ENCODE results near the gene IGFBP5.
A peak's percentile ranks its signal among the peaks of the same experiment; 100 is the strongest.

Gene IGFBP5

DNA sequence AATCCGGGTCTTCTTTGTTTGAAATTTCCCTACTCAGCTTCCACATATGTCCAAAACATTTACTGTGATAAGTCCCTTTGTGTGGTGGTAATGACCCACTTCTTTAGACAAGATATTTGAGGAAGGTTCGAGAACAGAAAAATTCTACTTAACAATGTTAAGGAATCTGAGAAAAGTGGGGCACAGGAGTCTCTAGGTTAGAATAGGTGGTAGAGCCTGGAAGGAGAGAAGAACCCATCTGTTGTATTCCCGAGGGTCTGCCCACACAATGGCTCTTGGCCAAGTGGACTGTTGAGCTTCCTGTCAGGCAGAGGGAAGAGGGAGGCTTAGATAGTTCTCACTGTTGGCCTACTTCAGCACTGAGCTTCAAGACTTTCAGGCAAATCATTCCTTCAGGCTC is 57.9 kb downstream of the IGFBP5 start:
- DNase-seq (ENCODE audit: low read depth), result no peak

- DNase-seq (ENCODE audit: low read depth), result peak; percentile 77
Observed at GRCh38 chr2:216636551-216637450, 58.5 kb downstream of the IGFBP5 start.

GRCh38 chr2:216635701-216636550 is 59.4 kb downstream of the IGFBP5 start:
- no peak for DNase-seq (ENCODE audit: low read depth)

- DNase-seq (ENCODE audit: low read depth), result no peak
Observed at GRCh38 chr2:216635171-216635570, 60.2 kb downstream of the IGFBP5 start.

DNA sequence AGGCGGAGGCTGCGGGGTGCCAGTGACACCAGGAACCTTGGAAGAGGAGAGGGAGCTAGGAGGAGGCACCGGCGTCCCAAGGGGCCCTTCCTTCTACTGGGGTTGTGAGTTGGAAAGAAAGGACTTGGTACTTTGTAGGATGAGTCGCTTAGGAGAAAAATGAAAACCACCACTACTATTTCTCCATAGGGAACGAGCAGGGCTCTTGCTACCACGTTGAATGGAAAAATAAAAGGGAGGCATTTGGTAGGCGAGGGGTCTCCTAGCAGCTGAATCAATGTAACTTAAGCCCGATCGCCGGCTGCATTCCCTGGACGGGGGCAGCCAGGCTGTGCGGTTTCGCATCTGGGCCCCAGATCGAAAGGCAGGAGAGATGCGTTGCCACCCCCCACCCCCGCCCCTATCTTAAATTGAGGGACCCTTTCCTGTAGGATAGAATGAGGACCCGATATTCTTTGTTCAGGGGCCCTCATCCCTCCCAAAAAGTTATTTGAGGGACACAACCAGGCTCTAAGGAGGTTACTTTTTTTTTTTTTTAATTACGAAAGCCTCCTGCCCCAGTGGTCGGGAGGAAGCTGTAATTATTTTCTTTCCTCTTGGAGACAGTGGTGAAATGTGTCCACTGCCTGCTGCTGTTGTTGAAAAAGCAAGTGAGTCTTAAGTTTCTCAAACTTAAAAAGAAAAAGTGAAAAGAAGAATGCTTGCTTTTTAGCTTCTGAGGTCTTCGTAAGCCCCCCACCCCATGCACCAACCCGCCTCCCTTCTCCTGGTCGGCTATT is 60.8 kb downstream of the IGFBP5 start:
- DNase-seq (ENCODE audit: low read depth), result no peak

DNA sequence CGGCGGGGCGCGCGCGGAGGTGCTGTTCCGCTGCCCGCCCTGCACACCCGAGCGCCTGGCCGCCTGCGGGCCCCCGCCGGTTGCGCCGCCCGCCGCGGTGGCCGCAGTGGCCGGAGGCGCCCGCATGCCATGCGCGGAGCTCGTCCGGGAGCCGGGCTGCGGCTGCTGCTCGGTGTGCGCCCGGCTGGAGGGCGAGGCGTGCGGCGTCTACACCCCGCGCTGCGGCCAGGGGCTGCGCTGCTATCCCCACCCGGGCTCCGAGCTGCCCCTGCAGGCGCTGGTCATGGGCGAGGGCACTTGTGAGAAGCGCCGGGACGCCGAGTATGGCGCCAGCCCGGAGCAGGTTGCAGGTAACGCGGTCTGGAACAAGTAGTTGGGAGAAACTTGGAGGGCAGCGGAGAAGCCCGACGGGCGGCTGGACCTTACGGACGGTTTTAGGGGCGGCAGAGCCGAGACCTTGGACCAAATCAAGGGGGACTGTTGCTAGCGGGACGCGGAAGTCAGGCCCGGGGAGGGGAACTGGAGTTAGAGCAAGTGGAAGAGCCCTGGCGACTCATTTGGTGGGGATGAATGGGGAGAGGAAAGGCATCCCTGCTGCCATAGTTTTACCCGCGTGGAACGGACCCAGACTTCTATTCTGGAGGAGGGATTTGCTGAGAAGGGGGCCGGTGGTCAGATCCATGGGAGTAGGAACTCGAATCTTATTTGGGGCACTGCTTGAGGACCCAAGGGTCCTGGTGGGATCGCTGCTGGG is 61.6 kb downstream of the IGFBP5 start:
- no peak for DNase-seq (ENCODE audit: low read depth)

DNA sequence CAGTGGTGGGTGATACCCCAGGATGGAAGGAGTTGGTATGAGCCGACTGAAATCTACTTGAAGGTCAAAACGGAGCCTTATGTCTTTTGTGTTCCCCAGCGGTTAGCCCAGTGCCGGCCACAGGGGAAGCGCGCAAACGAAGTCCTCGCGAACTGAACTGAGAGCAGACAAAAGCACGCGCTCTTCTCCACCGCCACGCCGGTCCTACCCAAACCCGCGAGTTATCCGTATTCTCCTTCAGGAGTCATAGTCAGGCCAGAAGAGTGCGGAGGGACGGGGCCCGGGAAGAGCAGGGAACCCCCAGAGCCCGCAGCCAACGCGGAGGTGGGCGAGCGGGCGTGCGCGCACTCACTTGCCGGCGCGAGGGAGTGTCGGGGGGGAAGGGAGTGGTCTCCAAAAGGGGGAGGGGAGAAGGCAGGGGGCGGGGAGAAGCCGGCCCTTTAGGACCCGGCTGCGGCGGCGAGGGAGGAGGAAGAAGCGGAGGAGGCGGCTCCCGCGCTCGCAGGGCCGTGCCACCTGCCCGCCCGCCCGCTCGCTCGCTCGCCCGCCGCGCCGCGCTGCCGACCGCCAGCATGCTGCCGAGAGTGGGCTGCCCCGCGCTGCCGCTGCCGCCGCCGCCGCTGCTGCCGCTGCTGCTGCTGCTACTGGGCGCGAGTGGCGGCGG is 62.3 kb downstream of the IGFBP5 start, which contains the start of gene IGFBP2:
IGFBP2 (plus strand) TSS at position 469 of the 664 bp plus-strand sequence; CDS start at position 573, 104 bp downstream.
- peak; percentile 53 for DNase-seq (ENCODE audit: low read depth)

- no peak for DNase-seq (ENCODE audit: low read depth)
Observed at GRCh38 chr2:216632346-216632951, 62.9 kb downstream of the IGFBP5 start.

DNA sequence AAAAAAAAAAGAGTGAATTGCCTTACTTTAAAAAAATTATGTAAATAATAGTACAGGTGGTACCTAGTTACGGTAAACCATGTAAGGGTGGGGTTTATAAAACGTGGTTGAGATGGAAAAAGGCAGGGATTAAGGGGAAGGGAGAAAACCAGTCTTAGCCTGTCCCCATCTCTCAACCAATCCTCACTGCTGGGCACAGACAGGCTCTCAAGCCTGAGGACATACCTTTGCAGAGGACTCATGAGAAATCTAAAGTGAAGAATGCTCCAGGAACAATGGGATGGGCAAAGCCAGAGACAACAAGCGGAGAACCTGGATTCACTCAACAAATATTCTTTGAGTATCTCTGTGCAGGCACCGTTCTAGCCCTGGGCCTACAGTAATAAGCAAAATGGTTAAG is 65.6 kb downstream of the IGFBP5 start:
- DNase-seq (ENCODE audit: low read depth), result no peak

DNA sequence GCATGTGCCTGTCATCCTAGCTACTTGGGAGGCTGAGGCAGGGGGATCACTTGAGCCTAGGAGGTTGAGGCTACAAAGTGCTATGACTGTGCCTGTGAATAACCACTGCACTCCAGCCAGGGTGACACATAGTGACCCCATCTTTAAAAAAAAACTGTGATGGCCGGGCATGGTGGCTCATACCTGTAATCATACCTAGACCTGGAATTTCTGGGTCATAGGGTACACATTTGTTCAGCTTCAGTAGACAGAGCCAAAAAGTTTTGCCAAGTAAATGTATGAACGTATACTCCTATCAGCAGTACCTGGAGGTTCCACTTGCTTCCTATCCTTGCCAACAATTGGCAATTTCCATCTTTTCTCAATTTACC is 68.5 kb downstream of the IGFBP5 start:
- DNase-seq (ENCODE audit: low read depth), result no peak

GRCh38 chr2:216626168-216626874 is 69.0 kb downstream of the IGFBP5 start:
- DNase-seq (ENCODE audit: low read depth), result no peak

DNA sequence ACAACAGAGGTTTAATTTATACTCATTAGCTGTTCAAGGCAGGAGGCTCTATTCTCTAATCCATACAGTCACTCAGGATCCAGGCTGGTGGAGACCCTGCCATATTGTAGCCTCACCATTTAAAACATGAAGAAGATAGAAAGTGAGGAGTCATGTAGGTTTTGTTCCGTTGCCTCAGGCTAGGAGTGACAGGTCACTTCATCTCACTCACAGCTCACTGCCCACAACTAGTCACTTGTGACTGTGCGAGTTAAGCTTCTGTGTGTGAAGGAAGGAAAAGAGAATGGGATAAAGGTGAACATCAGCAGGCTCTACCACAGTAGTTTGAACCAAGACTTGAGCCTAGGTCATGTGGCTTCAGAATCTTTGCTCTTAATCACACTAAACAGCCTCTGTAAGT is 71.1 kb downstream of the IGFBP5 start:
- no peak for DNase-seq (ENCODE audit: low read depth)

DNA sequence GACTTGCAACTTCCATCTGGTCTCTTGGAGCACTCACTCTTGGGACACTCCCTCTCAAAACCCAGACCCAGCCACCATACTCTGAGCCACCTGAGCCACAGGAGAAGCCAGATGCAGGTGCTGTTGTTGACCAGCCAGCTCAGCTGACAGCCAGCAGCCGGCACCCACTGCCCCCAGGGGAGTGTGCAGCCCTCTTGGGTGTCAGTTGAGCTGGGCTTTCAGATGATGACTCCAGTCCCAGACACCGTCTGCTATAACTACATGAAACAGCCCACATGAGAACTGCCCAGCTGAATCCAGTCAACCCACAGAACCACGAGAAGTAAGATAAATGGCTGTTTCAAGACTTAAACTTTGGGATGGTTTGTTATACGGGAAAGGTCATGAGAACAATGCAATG is 72.8 kb downstream of the IGFBP5 start:
- no peak for DNase-seq (ENCODE audit: low read depth)
